Naive thymus-derived CD4-positive, alpha-beta T cell (primary cell): Measurements from ENCODE around the gene TFF3. TPM values are rescaled to one million over a fixed set of nuclear protein-coding genes. Genes with fewer than 3 reads are reported as not detected.

Experiments
- ATAC-seq: fragments of 150-1000 bp; cut with Tn5 transposase; 2 replicates; pipeline ENCODE4 v1.10.0; 2021; ENCODE audit warnings: mild to moderate bottlenecking, moderate library complexity
- CTCF ChIA-PET: fragments of 350-600 bp; sonication (Branson Sonifier 250); formaldehyde crosslinking; loops from one replicate; lab custom pipeline; 2021; ENCODE audit warnings: antibody characterized with exemption; lab: Charles Lee
- POLR2A ChIA-PET: fragments of 350-600 bp; sonication (Branson Sonifier 250); formaldehyde crosslinking; loops from one replicate; lab custom pipeline; 2021; ENCODE audit warnings: antibody characterized with exemption, inconsistent platforms; lab: Charles Lee
- DNase-seq, 9 donors: peaks; one replicate each; pipeline versions ENCODE4 v3.0.0 to v3.0.0-alpha.2; 2020 to 2022; ENCODE audit warnings: mixed read lengths in 1 of 9
- H3K27ac ChIP-seq: one replicate; pipeline ENCODE4 v1.7.0; 2013; ENCODE audit warnings: mild to moderate bottlenecking, low read depth, low read length, moderate library complexity
- H3K27me3 ChIP-seq, 2 donors: one replicate each; pipeline ENCODE4 v1.7.0; 2013; ENCODE audit warnings: low read length in 2 of 2, mild to moderate bottlenecking in 2 of 2, moderate library complexity in 2 of 2; ENCODE audit not compliant: control insufficient read depth in 2 of 2, insufficient read depth in 2 of 2
- H3K36me3 ChIP-seq, 3 experiments: 1 replicate in 2 of 3; 2 replicates in 1 of 3; pipeline ENCODE4 v1.7.0; 2013; ENCODE audit warnings: low read length in 3 of 3, mild to moderate bottlenecking in 3 of 3, moderate library complexity in 1 of 3; ENCODE audit not compliant: insufficient read depth in 3 of 3, control insufficient read depth in 2 of 3
- H3K4me1 ChIP-seq, 2 donors: one replicate each; pipeline ENCODE4 v1.7.0; 2013; ENCODE audit warnings: low read length in 2 of 2, mild to moderate bottlenecking in 2 of 2, moderate library complexity in 1 of 2; ENCODE audit not compliant: control insufficient read depth in 2 of 2, insufficient read depth in 2 of 2
- H3K4me3 ChIP-seq: 2 replicates; pipeline ENCODE4 v1.7.0; 2013; ENCODE audit warnings: mild to moderate bottlenecking, low read length
- H3K9me3 ChIP-seq, 3 experiments: 1 replicate in 2 of 3; 2 replicates in 1 of 3; pipeline ENCODE4 v1.7.0; 2013; ENCODE audit warnings: low read length in 3 of 3; ENCODE audit not compliant: control insufficient read depth in 2 of 3
- H3K27ac Mint-ChIP-seq, 9 donors: one replicate each; pipeline ENCODE4 v1.8.0; 2020 to 2022; ENCODE audit warnings: mixed read lengths in 9 of 9, mild to moderate bottlenecking in 8 of 9, moderate library complexity in 5 of 9, inconsistent platforms in 2 of 9
- H3K27me3 Mint-ChIP-seq, 5 donors: one replicate each; pipeline ENCODE4 v1.8.0; 2021 to 2022; ENCODE audit warnings: mixed read lengths in 5 of 5, mild to moderate bottlenecking in 1 of 5
- H3K36me3 Mint-ChIP-seq, 5 donors: one replicate each; pipeline ENCODE4 v1.8.0; 2020 to 2022; ENCODE audit warnings: mixed read lengths in 5 of 5, mild to moderate bottlenecking in 3 of 5, inconsistent platforms in 1 of 5
- H3K4me1 Mint-ChIP-seq, 7 donors: one replicate each; pipeline ENCODE4 v1.8.0; 2020 to 2022; ENCODE audit warnings: mixed read lengths in 7 of 7, mild to moderate bottlenecking in 3 of 7, inconsistent platforms in 1 of 7
- H3K4me3 Mint-ChIP-seq, 10 donors: one replicate each; pipeline ENCODE4 v1.8.0; 2020 to 2022; ENCODE audit warnings: mild to moderate bottlenecking in 10 of 10, mixed read lengths in 10 of 10, moderate library complexity in 6 of 10, inconsistent platforms in 2 of 10
- H3K9me3 Mint-ChIP-seq, 11 donors: one replicate each; pipeline ENCODE4 v1.8.0; 2020 to 2022; ENCODE audit warnings: mixed read lengths in 11 of 11, mild to moderate bottlenecking in 4 of 11, inconsistent platforms in 1 of 11, moderate library complexity in 1 of 11
- intact Hi-C, 2 donors: fragments of 100-400 bp; cut with micrococcal nuclease; formaldehyde crosslinking; loops; one replicate each; pipeline ENCODE4 v1.15.1; 2023
- polyA plus RNA-seq, 2 donors: library from polyadenylated mRNA; unstranded; fragments of 300-500 nt; fragmentation: Illumina TruSeq; gene quantifications; one replicate each; pipeline ENCODE4 v1.2.3, GENCODE V29; 2021
- total RNA-seq, 6 experiments: library from RNA in 5 of 6; stranded (reverse) in 5 of 6; gene quantifications; 1 replicate in 5 of 6; 2 replicates in 1 of 6; pipeline ENCODE4 v1.2.3 and lab custom pipeline; 2021 to 2026

Gene TFF3
- total and polyA plus RNA-seq, 7 experiments from 2014 or later: not detected

- no peaks in the 10 kb centered on the region for H3K4me1 ChIP-seq
- H3K27ac ChIP-seq: no peak overlapping the region
- DNase-seq: peak in 1 of 9 donors; percentile 8
- no peaks in the 10 kb centered on the region for H3K27me3 ChIP-seq
- Mint-ChIP-seq H3K4me3 (no peak overlapping the region), H3K9me3 (peaks cover 0 to 13% (median 4%) of the 10 kb centered on the region in 11 donors), H3K36me3 (peaks cover 0 to 8% (median 0%) of the 10 kb centered on the region in 5 donors), H3K4me1 (peaks cover 0 to 3% (median 0%) of the 10 kb centered on the region in 7 donors), H3K27me3 (peaks cover 0 to 5% (median 0%) of the 10 kb centered on the region in 5 donors), H3K27ac (no peak overlapping the region)
- H3K9me3 ChIP-seq: peaks cover 0 to 4% (median 0%) of the 10 kb centered on the region in 3 experiments
- H3K36me3 ChIP-seq: no peaks in the 10 kb centered on the region
- intact Hi-C loops: loop anchor here in 1 of 2 donors (10.0 kb wide), 1 partner anchor 85 kb away; no protein-coding TSS in a partner anchor
- POLR2A ChIA-PET: interaction anchor here (1.0 kb wide), 1 partner anchor 11 kb away, joined by 3 read pairs; no protein-coding TSS in a partner anchor
- H3K4me3 ChIP-seq: no peak overlapping the region
- ATAC-seq: no peak
- CTCF ChIA-PET: no interaction called here
Measured at GRCh38 chr21:42349420-42350317, 34.5 kb upstream of the TFF3 start.

GRCh38 chr21:42348762-42349161, 33.6 kb upstream of the TFF3 start:
- Mint-ChIP-seq H3K4me1 (peaks cover 0 to 3% (median 0%) of the 10 kb centered on the region in 7 donors), H3K36me3 (peaks cover 0 to 3% (median 0%) of the 10 kb centered on the region in 5 donors), H3K27me3 (no peaks in the 10 kb centered on the region), H3K4me3 (no peak overlapping the region), H3K27ac (no peak overlapping the region), H3K9me3 (peaks cover 0 to 7% (median 2%) of the 10 kb centered on the region in 11 donors)
- CTCF ChIA-PET: interaction anchor here (0.7 kb wide), 1 partner anchor 125 kb away, joined by 3 read pairs; no protein-coding TSS in a partner anchor
- intact Hi-C loops: loop anchor here in 1 of 2 donors (10.0 kb wide), 1 partner anchor 86 kb away; no protein-coding TSS in a partner anchor
- ATAC-seq (no peak), DNase-seq (no peak)
- no peak overlapping the region for H3K27ac ChIP-seq
- H3K27me3 ChIP-seq: no peaks in the 10 kb centered on the region
- POLR2A ChIA-PET: interaction anchor here (1.0 kb wide), 1 partner anchor 10 kb away, joined by 3 read pairs; no protein-coding TSS in a partner anchor
- H3K4me1 ChIP-seq: no peaks in the 10 kb centered on the region
- no peaks in the 10 kb centered on the region for H3K36me3 ChIP-seq
- H3K4me3 ChIP-seq: no peak overlapping the region
- no peaks in the 10 kb centered on the region for H3K9me3 ChIP-seq

GRCh38 chr21:42347601-42348327, 32.6 kb upstream of the TFF3 start:
- Mint-ChIP-seq H3K27me3 (no peaks in the 10 kb centered on the region), H3K36me3 (no peaks in the 10 kb centered on the region), H3K9me3 (peaks cover 0 to 2% (median 0%) of the 10 kb centered on the region in 11 donors), H3K4me1 (peaks cover 0 to 3% (median 0%) of the 10 kb centered on the region in 7 donors), H3K4me3 (no peak overlapping the region), H3K27ac (no peak overlapping the region)
- ATAC-seq: no peak
- DNase-seq: no peak
- Histone ChIP-seq H3K4me1 (no peaks in the 10 kb centered on the region), H3K27me3 (no peaks in the 10 kb centered on the region), H3K27ac (no peak overlapping the region), H3K4me3 (no peak overlapping the region), H3K36me3 (no peaks in the 10 kb centered on the region), H3K9me3 (no peaks in the 10 kb centered on the region)
- CTCF ChIA-PET: no interaction called here
- intact Hi-C loops: loop anchor here in 1 of 2 donors (10.0 kb wide), 1 partner anchor 87 kb away; no protein-coding TSS in a partner anchor
- POLR2A ChIA-PET: no interaction called here

- Histone ChIP-seq H3K9me3 (no peaks in the 10 kb centered on the region), H3K4me3 (no peak overlapping the region), H3K36me3 (no peaks in the 10 kb centered on the region), H3K4me1 (no peaks in the 10 kb centered on the region), H3K27me3 (no peaks in the 10 kb centered on the region), H3K27ac (no peak overlapping the region)
- ATAC-seq (no peak), DNase-seq (peak in 1 of 9 donors; percentile 13)
- Mint-ChIP-seq H3K4me3 (no peak overlapping the region), H3K9me3 (peaks cover 0 to 2% (median 0%) of the 10 kb centered on the region in 11 donors), H3K36me3 (no peaks in the 10 kb centered on the region), H3K4me1 (no peaks in the 10 kb centered on the region), H3K27me3 (no peaks in the 10 kb centered on the region), H3K27ac (no peak overlapping the region)
- intact Hi-C loops: loop anchor here in 1 of 2 donors (10.0 kb wide), 1 partner anchor 88 kb away; no protein-coding TSS in a partner anchor
- CTCF ChIA-PET: no interaction called here
- POLR2A ChIA-PET: no interaction called here
Measured at GRCh38 chr21:42346866-42347600, 31.8 kb upstream of the TFF3 start.

- intact Hi-C loops: loop anchor here in 1 of 2 donors (10.0 kb wide), 1 partner anchor 88 kb away; no protein-coding TSS in a partner anchor
- H3K4me1 Mint-ChIP-seq: no peaks in the 10 kb centered on the region
- H3K27ac Mint-ChIP-seq: no peak overlapping the region
- no peaks in the 10 kb centered on the region for H3K27me3 Mint-ChIP-seq
- Histone ChIP-seq H3K27ac (no peak overlapping the region), H3K27me3 (no peaks in the 10 kb centered on the region), H3K36me3 (no peaks in the 10 kb centered on the region), H3K4me3 (no peak overlapping the region), H3K9me3 (no peaks in the 10 kb centered on the region), H3K4me1 (no peaks in the 10 kb centered on the region)
- H3K36me3 Mint-ChIP-seq: no peaks in the 10 kb centered on the region
- POLR2A ChIA-PET: no interaction called here
- H3K9me3 Mint-ChIP-seq: peaks cover 0 to 2% (median 0%) of the 10 kb centered on the region in 11 donors
- DNase-seq (no peak), ATAC-seq (no peak)
- H3K4me3 Mint-ChIP-seq: no peak overlapping the region
- CTCF ChIA-PET: no interaction called here
Measured at GRCh38 chr21:42346441-42346840, 31.2 kb upstream of the TFF3 start.

- Mint-ChIP-seq H3K27ac (peak overlapping the region in 1 of 9 donors; percentile 25), H3K36me3 (no peaks in the 10 kb centered on the region), H3K4me1 (no peaks in the 10 kb centered on the region), H3K4me3 (no peak overlapping the region), H3K9me3 (no peaks in the 10 kb centered on the region), H3K27me3 (no peaks in the 10 kb centered on the region)
- Histone ChIP-seq H3K27ac (no peak overlapping the region), H3K9me3 (no peaks in the 10 kb centered on the region), H3K4me1 (no peaks in the 10 kb centered on the region), H3K27me3 (no peaks in the 10 kb centered on the region), H3K36me3 (no peaks in the 10 kb centered on the region), H3K4me3 (no peak overlapping the region)
- intact Hi-C loops: loop anchor here in 1 of 2 donors (10.0 kb wide), 1 partner anchor 90 kb away; no protein-coding TSS in a partner anchor
- CTCF ChIA-PET: interaction anchor here (0.6 to 0.7 kb wide), 2 partner anchors 174 to 228 kb away, joined by 3 read pairs; no protein-coding TSS in a partner anchor
- ATAC-seq: no peak
- POLR2A ChIA-PET: no interaction called here
- DNase-seq: peak in 1 of 9 donors; percentile 16
Measured at GRCh38 chr21:42344631-42345030, 29.4 kb upstream of the TFF3 start.
